LNCAP (cell line): ENCODE data around the gene KAZN.

Experiments
- CTCF ChIP-seq: fragments of 450-650 bp; IDR thresholded peaks from 2 replicates; pipeline ENCODE4 v1.5.1; 2017; ENCODE audit warnings: mild to moderate bottlenecking

KAZN gene

GRCh38 chr1:14794136-14794768 lies 195.8 kb downstream of the KAZN start:
- no peak for TF ChIP-seq CTCF

- no peak for TF ChIP-seq CTCF
Observed at GRCh38 chr1:14794906-14795305, 196.4 kb downstream of the KAZN start.

- TF ChIP-seq CTCF, result no peak
Observed at GRCh38 chr1:14795589-14795988, 197.1 kb downstream of the KAZN start.

GRCh38 chr1:14800014-14800413 lies 201.5 kb downstream of the KAZN start:
- no peak for TF ChIP-seq CTCF

GRCh38 chr1:14800500-14801076 lies 202.1 kb downstream of the KAZN start:
- TF ChIP-seq CTCF, result no peak

- TF ChIP-seq CTCF, result no peak
Observed at GRCh38 chr1:14803002-14803789, 204.7 kb downstream of the KAZN start.

GRCh38 chr1:14804626-14805025 lies 206.1 kb downstream of the KAZN start:
- no peak for TF ChIP-seq CTCF
